SU-DHL-6 (cell line): ENCODE results near the gene GAN.

Experiments
- CTCF ChIP-seq: fragments of 200-600 bp; sonication (generic); IDR thresholded peaks from one replicate; pipeline ENCODE4 v1.5.1; 2017; ENCODE audit warnings: antibody characterized with exemption, mild to moderate bottlenecking, low read length, moderate library complexity; ENCODE audit not compliant: insufficient read depth, poor library complexity, severe bottlenecking
- EZH2phosphoT487 ChIP-seq: fragments of 200-600 bp; sonication (generic), shearing (Covaris generic); conservative IDR thresholded peaks from 2 replicates; pipeline ENCODE4 v1.6.1; 2018; ENCODE audit warnings: mild to moderate bottlenecking, antibody characterized with exemption, low read length, moderate library complexity, mixed read lengths

GRCh38 chr16:81429045-81429521 is 114.3 kb downstream of the GAN start:
- peak; percentile 28 for TF ChIP-seq CTCF
- no peak for TF ChIP-seq EZH2phosphoT487
